GM13976 (cell line): ENCODE data around the gene C10orf71.

Source experiments
- DNase-seq: peaks from one replicate; pipeline ENCODE4 v3.0.0; 2012; ENCODE audit warnings: low spot score
- in situ Hi-C: fragments of 300-500 bp; cut with MboI; formaldehyde crosslinking; loops from one replicate; pipeline ENCODE4 v1.12.0; 2022; ENCODE audit warnings: low sequenced_read_pairs, mixed read lengths, inconsistent platforms; ENCODE audit not compliant: unreplicated experiment
- TF ChIP-seq, protein P1 (sequence below): IDR thresholded peaks from 2 replicates; pipeline ENCODE4 v1.5.1; 2012; ENCODE audit warnings: borderline replicate concordance, mild to moderate bottlenecking; ENCODE audit not compliant: insufficient read depth; ENCODE audit errors: extremely low read depth, missing control alignments, control extremely low read depth

C10orf71 gene

DNA sequence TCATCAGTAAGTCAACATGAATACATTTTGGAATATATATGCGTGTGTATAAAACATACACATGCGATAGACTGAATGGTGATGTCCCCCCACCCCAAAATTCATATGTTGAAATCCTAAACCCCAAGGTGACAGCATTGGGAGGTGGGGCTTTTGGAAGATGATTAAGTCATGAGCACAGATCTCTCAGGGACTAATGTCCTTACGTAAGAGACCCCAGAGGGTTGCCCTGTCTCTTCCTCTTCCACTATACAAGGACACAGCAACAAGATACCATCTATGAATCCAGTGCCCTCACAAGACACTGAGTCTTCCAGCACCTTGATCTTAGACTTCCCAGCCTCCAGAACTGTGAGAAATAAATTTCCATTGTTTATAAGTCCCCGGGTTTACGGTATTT is 74.4 kb downstream of the C10orf71 start:
- TF ChIP-seq, protein P1, sequence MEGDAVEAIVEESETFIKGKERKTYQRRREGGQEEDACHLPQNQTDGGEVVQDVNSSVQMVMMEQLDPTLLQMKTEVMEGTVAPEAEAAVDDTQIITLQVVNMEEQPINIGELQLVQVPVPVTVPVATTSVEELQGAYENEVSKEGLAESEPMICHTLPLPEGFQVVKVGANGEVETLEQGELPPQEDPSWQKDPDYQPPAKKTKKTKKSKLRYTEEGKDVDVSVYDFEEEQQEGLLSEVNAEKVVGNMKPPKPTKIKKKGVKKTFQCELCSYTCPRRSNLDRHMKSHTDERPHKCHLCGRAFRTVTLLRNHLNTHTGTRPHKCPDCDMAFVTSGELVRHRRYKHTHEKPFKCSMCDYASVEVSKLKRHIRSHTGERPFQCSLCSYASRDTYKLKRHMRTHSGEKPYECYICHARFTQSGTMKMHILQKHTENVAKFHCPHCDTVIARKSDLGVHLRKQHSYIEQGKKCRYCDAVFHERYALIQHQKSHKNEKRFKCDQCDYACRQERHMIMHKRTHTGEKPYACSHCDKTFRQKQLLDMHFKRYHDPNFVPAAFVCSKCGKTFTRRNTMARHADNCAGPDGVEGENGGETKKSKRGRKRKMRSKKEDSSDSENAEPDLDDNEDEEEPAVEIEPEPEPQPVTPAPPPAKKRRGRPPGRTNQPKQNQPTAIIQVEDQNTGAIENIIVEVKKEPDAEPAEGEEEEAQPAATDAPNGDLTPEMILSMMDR, result no peak
- DNase-seq, result no peak
- in situ Hi-C loops, result no loop called here

DNA sequence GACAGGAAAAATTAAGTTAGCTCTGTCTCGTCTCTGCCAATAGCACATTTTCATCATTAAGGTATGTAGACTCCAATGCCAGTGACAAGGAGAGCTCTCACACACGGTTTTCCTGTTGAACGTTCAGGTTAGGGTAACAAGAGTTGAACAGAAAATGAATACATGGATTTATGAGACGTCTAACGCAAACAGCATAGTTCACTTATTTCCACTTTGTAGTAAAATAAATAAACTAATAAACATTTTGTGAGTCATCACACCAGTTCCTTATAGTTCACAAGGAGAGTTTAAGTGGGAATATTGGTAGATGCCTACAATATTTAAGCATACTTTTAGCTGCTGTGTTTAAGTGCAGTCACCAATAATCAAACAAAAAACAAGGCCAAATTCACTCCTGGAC is 75.8 kb downstream of the C10orf71 start:
- DNase-seq, result no peak
- in situ Hi-C loops, result no loop called here
- TF ChIP-seq, protein P1, result no peak

DNA sequence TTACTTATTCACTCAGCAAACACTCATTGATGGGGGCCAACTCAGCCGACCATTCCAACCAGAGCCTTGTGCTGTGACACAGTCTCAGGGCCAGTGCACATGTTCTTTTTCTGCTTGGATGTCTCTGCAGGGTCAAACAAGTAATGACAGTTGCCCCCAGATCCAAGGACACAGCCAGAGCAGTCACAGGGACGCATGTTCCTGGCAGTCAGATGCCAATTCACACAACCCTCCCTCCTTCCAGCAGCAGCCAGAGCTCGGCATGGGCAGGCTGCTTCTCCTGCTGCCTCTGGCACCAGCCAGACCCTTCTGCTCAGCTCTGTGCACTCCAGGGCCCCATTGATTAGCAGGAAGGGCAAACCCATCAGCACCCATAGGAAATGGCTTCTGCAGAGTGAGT is 76.6 kb downstream of the C10orf71 start:
- no peak for DNase-seq
- TF ChIP-seq, protein P1, result no peak
- in situ Hi-C loops, result no loop called here
